Measurements from ENCODE around the gene FAM153A. TPM values are rescaled to one million over a fixed set of nuclear protein-coding genes. Genes with fewer than 3 reads are reported as not detected.
"Not testable (repeated sequence)": the region's sequence is repeated elsewhere in the genome, so short reads cannot be mapped to it uniquely, and the experiment has no call there.

FAM153A gene
- total RNA-seq, 5 donors from 2014 or later (not counting 1 experiment from before 2014, with no cell fraction given): 74.4 to 99.4 (median 93.8) TPM

DNA sequence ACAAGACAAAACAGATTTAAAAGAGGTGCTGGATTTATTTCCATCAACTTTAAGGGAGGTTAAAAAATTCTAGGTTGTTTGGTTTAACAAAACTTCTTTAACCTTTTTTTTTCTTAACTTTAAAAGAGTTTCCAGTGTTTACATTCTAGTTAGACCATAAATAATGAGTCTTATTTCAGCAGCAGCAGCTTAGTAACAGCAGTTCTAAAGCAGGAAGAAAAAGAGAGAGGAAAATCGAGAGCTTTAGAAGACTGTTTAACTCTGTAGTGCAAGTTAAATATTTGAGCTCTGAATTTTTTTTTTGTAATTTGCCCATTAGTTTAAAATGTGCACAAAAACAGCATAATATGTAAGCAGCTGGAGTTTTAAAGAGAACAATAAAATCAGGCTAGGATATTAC lies 90.2 kb downstream of the FAM153A start:
- H3K27ac Mint-ChIP-seq; H3K4me1 ChIP-seq (ENCODE audit: control insufficient read depth in 1 of 2, extremely low read depth in 1 of 2, insufficient read depth in 2 of 2, low read length in 2 of 2); H3K36me3 ChIP-seq (ENCODE audit: control insufficient read depth in 2 of 2, extremely low read depth in 1 of 2, insufficient read depth in 1 of 2, low read length in 1 of 2); H3K36me3 Mint-ChIP-seq; H3K27me3 Mint-ChIP-seq; H3K27me3 ChIP-seq (replicated peaks in 1 of 2; ENCODE audit: control insufficient read depth in 2 of 2, extremely low read depth in 1 of 2, insufficient read depth in 2 of 2, low read length in 1 of 2); DNase-seq; H3K9me3 ChIP-seq; CTCF ChIA-PET; H3K4me3 Mint-ChIP-seq; ATAC-seq (replicated peaks in 1 of 4); H3K4me1 Mint-ChIP-seq; H3K9me3 Mint-ChIP-seq; H3K4me3 ChIP-seq (ENCODE audit: control insufficient read depth in 1 of 2, extremely low read depth in 1 of 2, low read length in 1 of 2); POLR2A ChIA-PET; H3K27ac ChIP-seq (ENCODE audit: low read length): not testable (repeated sequence)
- no CpG with 5 or more reads among the region's 1 CpG for WGBS (ENCODE audit: insufficient coverage)

DNA sequence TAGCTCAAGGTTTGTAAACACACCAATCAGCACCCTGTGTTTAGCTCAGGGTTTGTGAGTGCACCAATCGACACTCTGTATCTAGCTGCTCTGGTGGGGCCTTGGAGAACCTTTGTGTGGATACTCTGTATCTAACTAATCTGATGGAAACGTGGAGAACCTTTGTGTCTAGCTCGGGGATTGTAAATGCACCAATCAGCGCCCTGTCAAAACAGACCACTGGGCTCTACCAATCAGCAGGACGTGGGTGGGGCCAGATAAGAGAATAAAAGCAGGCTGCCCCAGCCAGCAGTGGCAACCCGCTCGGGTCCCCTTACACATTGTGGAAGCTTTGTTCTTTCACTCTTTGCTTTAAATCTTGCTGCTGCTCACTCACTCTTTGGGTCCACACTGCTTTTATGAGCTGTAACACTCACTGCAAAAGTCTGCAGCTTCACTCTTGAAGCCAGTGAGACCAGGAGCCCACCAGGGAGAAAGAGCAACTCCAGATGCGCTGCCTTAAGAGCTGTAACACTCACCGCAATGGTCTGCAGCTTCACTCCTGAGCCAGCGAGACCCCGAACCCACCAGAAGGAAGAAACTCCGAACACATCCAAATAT lies 93.6 kb downstream of the FAM153A start:
- H3K27me3 ChIP-seq (replicated peaks in 1 of 2; ENCODE audit: control insufficient read depth in 2 of 2, extremely low read depth in 1 of 2, insufficient read depth in 2 of 2, low read length in 1 of 2); H3K27ac Mint-ChIP-seq; POLR2A ChIA-PET; ATAC-seq (replicated peaks in 1 of 4); H3K9me3 ChIP-seq; H3K4me1 ChIP-seq (ENCODE audit: control insufficient read depth in 1 of 2, extremely low read depth in 1 of 2, insufficient read depth in 2 of 2, low read length in 2 of 2); H3K27me3 Mint-ChIP-seq; DNase-seq; H3K4me1 Mint-ChIP-seq; CTCF ChIA-PET; H3K4me3 Mint-ChIP-seq; H3K36me3 Mint-ChIP-seq; H3K27ac ChIP-seq (ENCODE audit: low read length); H3K4me3 ChIP-seq (ENCODE audit: control insufficient read depth in 1 of 2, extremely low read depth in 1 of 2, low read length in 1 of 2); H3K36me3 ChIP-seq (ENCODE audit: control insufficient read depth in 2 of 2, extremely low read depth in 1 of 2, insufficient read depth in 1 of 2, low read length in 1 of 2); H3K9me3 Mint-ChIP-seq: not testable (repeated sequence)
- 73% methylated on average over 5 of the region's 12 CpGs for WGBS (ENCODE audit: insufficient coverage)

DNA sequence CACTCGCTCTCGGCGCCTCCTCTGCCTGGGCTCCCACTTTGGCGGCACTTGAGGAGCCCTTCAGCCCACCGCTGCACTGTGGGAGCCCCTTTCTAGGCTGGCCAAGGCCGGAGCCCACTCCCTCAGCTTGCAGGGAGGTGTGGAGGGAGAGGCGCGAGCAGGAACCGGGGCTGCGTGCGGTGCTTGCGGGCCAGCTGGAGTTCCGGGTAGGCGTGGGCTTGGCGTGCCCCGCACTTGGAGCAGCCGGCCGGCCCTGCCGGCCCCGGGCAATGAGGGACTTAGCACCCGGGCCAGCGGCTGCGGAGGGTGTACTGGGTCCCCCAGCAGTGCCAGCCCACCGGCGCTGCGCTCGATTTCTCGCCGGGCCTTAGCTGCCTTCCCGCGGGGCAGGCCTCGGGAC lies 94.6 kb downstream of the FAM153A start:
- H3K4me1 ChIP-seq (ENCODE audit: control insufficient read depth in 1 of 2, extremely low read depth in 1 of 2, insufficient read depth in 2 of 2, low read length in 2 of 2); DNase-seq; ATAC-seq (replicated peaks in 1 of 4); H3K4me1 Mint-ChIP-seq; POLR2A ChIA-PET; H3K9me3 Mint-ChIP-seq; H3K27me3 Mint-ChIP-seq; H3K36me3 ChIP-seq (ENCODE audit: control insufficient read depth in 2 of 2, extremely low read depth in 1 of 2, insufficient read depth in 1 of 2, low read length in 1 of 2); H3K27me3 ChIP-seq (replicated peaks in 1 of 2; ENCODE audit: control insufficient read depth in 2 of 2, extremely low read depth in 1 of 2, insufficient read depth in 2 of 2, low read length in 1 of 2); H3K27ac ChIP-seq (ENCODE audit: low read length); H3K27ac Mint-ChIP-seq; H3K4me3 Mint-ChIP-seq; H3K36me3 Mint-ChIP-seq; H3K4me3 ChIP-seq (ENCODE audit: control insufficient read depth in 1 of 2, extremely low read depth in 1 of 2, low read length in 1 of 2); CTCF ChIA-PET; H3K9me3 ChIP-seq: not testable (repeated sequence)
- WGBS (ENCODE audit: insufficient coverage): no CpG with 5 or more reads among the region's 32 CpGs

DNA sequence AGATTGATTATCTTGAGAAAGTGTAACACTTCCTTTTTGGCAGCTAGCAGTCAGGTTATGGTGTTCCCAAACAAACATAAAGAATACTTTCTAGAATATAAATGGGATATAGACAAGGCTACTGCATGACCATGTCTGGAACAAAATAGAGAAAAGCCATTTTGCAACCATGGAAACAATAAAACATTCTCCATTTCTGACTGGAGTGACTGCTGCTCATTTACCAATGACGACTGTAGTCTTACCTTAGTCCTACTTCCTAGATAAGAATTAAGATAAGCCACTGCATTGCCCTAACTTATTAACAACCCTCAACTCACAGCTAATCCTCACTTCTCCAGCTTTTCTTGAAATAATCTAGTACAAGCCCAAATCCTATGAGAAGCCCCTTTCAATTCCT lies 100.8 kb downstream of the FAM153A start:
- not testable (repeated sequence) for H3K4me3 Mint-ChIP-seq

More for the DNA sequence above, 100.8 kb downstream of the FAM153A start:
- H3K4me3 ChIP-seq (ENCODE audit: control insufficient read depth in 1 of 2, extremely low read depth in 1 of 2, low read length in 1 of 2); ATAC-seq (replicated peaks in 1 of 4); H3K9me3 Mint-ChIP-seq; DNase-seq; H3K9me3 ChIP-seq; H3K27me3 ChIP-seq (replicated peaks in 1 of 2; ENCODE audit: control insufficient read depth in 2 of 2, extremely low read depth in 1 of 2, insufficient read depth in 2 of 2, low read length in 1 of 2); H3K4me1 Mint-ChIP-seq; POLR2A ChIA-PET; H3K36me3 Mint-ChIP-seq; H3K4me1 ChIP-seq (ENCODE audit: control insufficient read depth in 1 of 2, extremely low read depth in 1 of 2, insufficient read depth in 2 of 2, low read length in 2 of 2); H3K27ac Mint-ChIP-seq; H3K36me3 ChIP-seq (ENCODE audit: control insufficient read depth in 2 of 2, extremely low read depth in 1 of 2, insufficient read depth in 1 of 2, low read length in 1 of 2); H3K27ac ChIP-seq (ENCODE audit: low read length); H3K27me3 Mint-ChIP-seq: not testable (repeated sequence)
- CTCF ChIA-PET: interaction anchor here in 1 of 2 donors (0.6 kb wide), 1 partner anchor 202 kb away, joined by 3 read pairs; no protein-coding TSS in a partner anchor
- 67% methylated on average over 1 of the region's 1 CpG for WGBS (ENCODE audit: insufficient coverage)

Other genes starting within 250 kb of the FAM153A start
- gene FAM193B, start 228.3 kb downstream of the FAM153A start, total RNA-seq: 100 to 1,000 TPM; 162 to 233 (median 217) TPM
- 10 to 100 TPM; 51.2 to 96.1 (median 84.8) TPM for gene TMED9, start 190.7 kb downstream of the FAM153A start, total RNA-seq
- 10 to 100 TPM; 30.4 to 46.7 (median 39.1) TPM for gene B4GALT7, start 182.8 kb downstream of the FAM153A start, total RNA-seq
- not detected for gene PROP1, start 213.3 kb upstream of the FAM153A start, total RNA-seq

All from T-cell (primary cell).